HL-60 (cell line): Measurements from ENCODE around the gene C1orf21.

ENCODE experiments used
- DNase-seq, 2 experiments: peaks; one replicate each; pipeline ENCODE4 v3.0.0-alpha.2; 2010 to 2020; ENCODE audit warnings: low read depth in 1 of 2, low spot score in 1 of 2
- H3K27ac ChIP-seq: fragments of 250-450 bp; sonication (Bioruptor Pico); replicated peaks from 2 replicates; pipeline ENCODE4 v1.5.1; 2020; ENCODE audit warnings: mild to moderate bottlenecking, moderate library complexity
- H3K27me3 ChIP-seq: fragments of 250-450 bp; sonication (Bioruptor Pico); 2 replicates; pipeline ENCODE4 v1.5.1; 2021; ENCODE audit warnings: mild to moderate bottlenecking, moderate library complexity; ENCODE audit not compliant: insufficient read depth, poor library complexity, severe bottlenecking
- H3K4me3 ChIP-seq: replicated peaks from 2 replicates; pipeline ENCODE4 v1.5.1; 2011; ENCODE audit warnings: mild to moderate bottlenecking, control low read depth, low read length; ENCODE audit not compliant: insufficient read depth
- CTCF ChIP-seq: IDR thresholded peaks from one replicate; pipeline ENCODE4 v1.5.1; 2011; ENCODE audit warnings: low read length, control low read depth, inconsistent platforms; ENCODE audit not compliant: insufficient read depth
- GABPA ChIP-seq: IDR thresholded peaks from 2 replicates; pipeline ENCODE4 v1.6.1; 2012; ENCODE audit warnings: low read depth
- POLR2AphosphoS5 ChIP-seq: IDR thresholded peaks from 2 replicates; pipeline ENCODE4 v1.6.1; 2012; ENCODE audit warnings: low read depth
- SPI1 ChIP-seq: IDR thresholded peaks from 2 replicates; pipeline ENCODE4 v1.6.1; 2012; ENCODE audit warnings: low read depth, mild to moderate bottlenecking, borderline replicate concordance
- TF ChIP-seq, protein P1 (sequence below): IDR thresholded peaks from 2 replicates; pipeline ENCODE4 v1.6.1; 2012; ENCODE audit warnings: low read depth; ENCODE audit not compliant: insufficient replicate concordance

C1orf21 gene

GRCh38 chr1:184433956-184434502 lies 47.2 kb downstream of the C1orf21 start:
- no peak overlapping the region for H3K27ac ChIP-seq
- no peaks in the 10 kb centered on the region for H3K27me3 ChIP-seq
- no peak for TF ChIP-seq CTCF
- TF ChIP-seq POLR2AphosphoS5 = no peak
- TF ChIP-seq GABPA = no peak
- TF ChIP-seq, protein P1, sequence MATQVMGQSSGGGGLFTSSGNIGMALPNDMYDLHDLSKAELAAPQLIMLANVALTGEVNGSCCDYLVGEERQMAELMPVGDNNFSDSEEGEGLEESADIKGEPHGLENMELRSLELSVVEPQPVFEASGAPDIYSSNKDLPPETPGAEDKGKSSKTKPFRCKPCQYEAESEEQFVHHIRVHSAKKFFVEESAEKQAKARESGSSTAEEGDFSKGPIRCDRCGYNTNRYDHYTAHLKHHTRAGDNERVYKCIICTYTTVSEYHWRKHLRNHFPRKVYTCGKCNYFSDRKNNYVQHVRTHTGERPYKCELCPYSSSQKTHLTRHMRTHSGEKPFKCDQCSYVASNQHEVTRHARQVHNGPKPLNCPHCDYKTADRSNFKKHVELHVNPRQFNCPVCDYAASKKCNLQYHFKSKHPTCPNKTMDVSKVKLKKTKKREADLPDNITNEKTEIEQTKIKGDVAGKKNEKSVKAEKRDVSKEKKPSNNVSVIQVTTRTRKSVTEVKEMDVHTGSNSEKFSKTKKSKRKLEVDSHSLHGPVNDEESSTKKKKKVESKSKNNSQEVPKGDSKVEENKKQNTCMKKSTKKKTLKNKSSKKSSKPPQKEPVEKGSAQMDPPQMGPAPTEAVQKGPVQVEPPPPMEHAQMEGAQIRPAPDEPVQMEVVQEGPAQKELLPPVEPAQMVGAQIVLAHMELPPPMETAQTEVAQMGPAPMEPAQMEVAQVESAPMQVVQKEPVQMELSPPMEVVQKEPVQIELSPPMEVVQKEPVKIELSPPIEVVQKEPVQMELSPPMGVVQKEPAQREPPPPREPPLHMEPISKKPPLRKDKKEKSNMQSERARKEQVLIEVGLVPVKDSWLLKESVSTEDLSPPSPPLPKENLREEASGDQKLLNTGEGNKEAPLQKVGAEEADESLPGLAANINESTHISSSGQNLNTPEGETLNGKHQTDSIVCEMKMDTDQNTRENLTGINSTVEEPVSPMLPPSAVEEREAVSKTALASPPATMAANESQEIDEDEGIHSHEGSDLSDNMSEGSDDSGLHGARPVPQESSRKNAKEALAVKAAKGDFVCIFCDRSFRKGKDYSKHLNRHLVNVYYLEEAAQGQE = no peak
- TF ChIP-seq SPI1 = no peak
- no peak overlapping the region for H3K4me3 ChIP-seq
- no peak for DNase-seq

- H3K27me3 ChIP-seq = no peaks in the 10 kb centered on the region
- TF ChIP-seq, protein P1 = no peak
- TF ChIP-seq CTCF (no peak), GABPA (no peak), SPI1 (no peak), POLR2AphosphoS5 (no peak)
- no peak for DNase-seq
- no peak overlapping the region for H3K4me3 ChIP-seq
- no peak overlapping the region for H3K27ac ChIP-seq
These were observed 50.5 kb downstream of the C1orf21 start for GRCh38 chr1:184437291-184437690.

GRCh38 chr1:184438363-184438762 lies 51.5 kb downstream of the C1orf21 start:
- DNase-seq = no peak
- TF ChIP-seq GABPA (no peak), CTCF (no peak), POLR2AphosphoS5 (no peak), SPI1 (no peak)
- TF ChIP-seq, protein P1 = no peak
- Histone ChIP-seq H3K27ac (no peak overlapping the region), H3K27me3 (no peaks in the 10 kb centered on the region), H3K4me3 (no peak overlapping the region)
